Fibroblast of lung (primary cell): ENCODE data around the gene CPA5. TPM values are rescaled to one million over a fixed set of nuclear protein-coding genes. Genes with fewer than 3 reads are reported as not detected.

Experiments
- DNase-seq, 2 donors: peaks; one replicate each; pipeline versions ENCODE4 v3.0.0 to v3.0.0-alpha.2; 2010; ENCODE audit warnings: low read depth in 2 of 2
- H2AFZ ChIP-seq: 2 replicates; pipeline ENCODE4 v1.5.1; 2012; ENCODE audit warnings: low read length, control low read depth, inconsistent platforms
- H3K27ac ChIP-seq: 2 replicates; pipeline ENCODE4 v1.5.1; 2011; ENCODE audit warnings: low read length, control low read depth; ENCODE audit not compliant: insufficient read depth
- H3K27me3 ChIP-seq: 2 replicates; pipeline ENCODE4 v1.5.1; 2011; ENCODE audit warnings: mild to moderate bottlenecking, low read length; ENCODE audit not compliant: control insufficient read depth, insufficient read depth
- H3K36me3 ChIP-seq: 2 replicates; pipeline ENCODE4 v1.5.1; 2011; ENCODE audit warnings: low read length; ENCODE audit not compliant: control insufficient read depth, insufficient read depth
- H3K4me1 ChIP-seq: 2 replicates; pipeline ENCODE4 v1.5.1; 2011; ENCODE audit warnings: low read length; ENCODE audit not compliant: control insufficient read depth, insufficient read depth; ENCODE audit errors: extremely low read depth
- H3K4me2 ChIP-seq: 2 replicates; pipeline ENCODE4 v1.5.1; 2011; ENCODE audit warnings: low read length, control low read depth; ENCODE audit not compliant: insufficient read depth; ENCODE audit errors: extremely low read depth
- H3K4me3 ChIP-seq, 4 experiments: fragments of 200-600 bp in 1 of 4; sonication (generic) in 1 of 4; replicated peaks in 1 of 4; 2 replicates each; pipeline ENCODE4 v1.5.1; 2011 to 2016; ENCODE audit warnings: low read length in 4 of 4, low read depth in 3 of 4, mild to moderate bottlenecking in 3 of 4, control low read depth in 2 of 4, inconsistent platforms in 1 of 4, mixed read lengths in 1 of 4; ENCODE audit not compliant: insufficient read depth in 1 of 4; ENCODE audit errors: control extremely low read depth in 1 of 4
- H3K79me2 ChIP-seq: 2 replicates; pipeline ENCODE4 v1.5.1; 2012; ENCODE audit warnings: mild to moderate bottlenecking, low read length, inconsistent platforms; ENCODE audit not compliant: control insufficient read depth, insufficient read depth
- H3K9ac ChIP-seq: 2 replicates; pipeline ENCODE4 v1.5.1; 2011; ENCODE audit warnings: mild to moderate bottlenecking, low read length, control low read depth; ENCODE audit not compliant: insufficient read depth
- H3K9me3 ChIP-seq: 2 replicates; pipeline ENCODE4 v1.5.1; 2012; ENCODE audit warnings: low read depth, low read length; ENCODE audit not compliant: control insufficient read depth, insufficient read depth
- H4K20me1 ChIP-seq: 2 replicates; pipeline ENCODE4 v1.5.1; 2011; ENCODE audit warnings: low read length; ENCODE audit not compliant: control insufficient read depth, insufficient read depth; ENCODE audit errors: extremely low read depth
- CTCF ChIP-seq, 2 donors: IDR thresholded peaks in 1 of 2; conservative IDR thresholded peaks in 1 of 2; 1 replicate in 1 of 2; 2 replicates in 1 of 2; pipeline ENCODE4 v1.5.1; 2011 to 2012; ENCODE audit warnings: low read length in 2 of 2, control low read depth in 1 of 2, inconsistent platforms in 1 of 2, low read depth in 1 of 2, mild to moderate bottlenecking in 1 of 2
- EZH2 ChIP-seq: IDR thresholded peaks from 2 replicates; pipeline ENCODE4 v1.5.1; 2012; ENCODE audit warnings: low read length, control low read depth, mild to moderate bottlenecking; ENCODE audit errors: missing control alignments
- polyA plus RNA-seq, 2 donors: library from polyadenylated mRNA; depleted of rRNA in 1 of 2; stranded (reverse) in 1 of 2; unstranded in 1 of 2; fragments of >200 nt; gene quantifications; 2 replicates each; pipeline ENCODE4 v1.2.1, GENCODE V29; 2011 to 2012; ENCODE audit warnings: missing spikeins in 1 of 2
- total RNA-seq: library from RNA; depleted of rRNA; stranded (reverse); fragments of >200 nt; gene quantifications from 2 replicates; pipeline ENCODE4 v1.2.1, GENCODE V29; 2014

CPA5 gene
- total and polyA plus RNA-seq, 2 donors (not counting 1 experiment from before 2014, with no cell fraction given), result not detected

DNA sequence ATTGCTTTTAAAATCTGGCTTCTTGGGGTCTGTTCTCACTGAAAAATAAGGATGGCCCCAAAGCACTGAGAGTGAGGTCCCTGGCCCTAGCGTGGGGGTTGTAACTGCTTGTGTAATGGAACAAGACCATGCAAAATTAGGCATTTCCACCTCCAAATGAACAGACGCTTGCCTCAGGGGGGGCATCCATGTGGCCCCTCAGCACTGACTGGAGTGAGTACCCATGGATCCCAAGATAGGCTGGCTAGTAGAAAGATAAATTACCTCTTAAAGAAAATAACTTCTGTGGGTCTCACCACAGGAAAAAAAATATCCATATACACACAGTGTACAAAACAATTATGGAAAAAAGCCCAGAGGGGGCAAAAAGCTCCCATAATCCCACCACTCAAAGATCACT lies 20.5 kb downstream of the CPA5 start:
- Histone ChIP-seq H4K20me1 (no peaks in the 10 kb centered on the region), H3K4me2 (no peak overlapping the region), H3K4me3 (no peak overlapping the region), H3K4me1 (peaks cover 38% of the 10 kb centered on the region), H3K27ac (peak overlapping the region; percentile 30), H3K79me2 (no peaks in the 10 kb centered on the region), H3K9me3 (no peaks in the 10 kb centered on the region), H3K27me3 (no peaks in the 10 kb centered on the region), H3K36me3 (no peaks in the 10 kb centered on the region), H2AFZ (no peak overlapping the region), H3K9ac (no peak overlapping the region)
- TF ChIP-seq EZH2, result no peak
- TF ChIP-seq CTCF (conservative IDR thresholded peaks at IDR 0.05 in 1 of 2, IDR thresholded peaks at IDR 0.05 in 1 of 2; ENCODE audit: low read depth in 1 of 2, low read length in 2 of 2), result no peak
- peak in 1 of 2 donors; percentile 82 for DNase-seq

DNA sequence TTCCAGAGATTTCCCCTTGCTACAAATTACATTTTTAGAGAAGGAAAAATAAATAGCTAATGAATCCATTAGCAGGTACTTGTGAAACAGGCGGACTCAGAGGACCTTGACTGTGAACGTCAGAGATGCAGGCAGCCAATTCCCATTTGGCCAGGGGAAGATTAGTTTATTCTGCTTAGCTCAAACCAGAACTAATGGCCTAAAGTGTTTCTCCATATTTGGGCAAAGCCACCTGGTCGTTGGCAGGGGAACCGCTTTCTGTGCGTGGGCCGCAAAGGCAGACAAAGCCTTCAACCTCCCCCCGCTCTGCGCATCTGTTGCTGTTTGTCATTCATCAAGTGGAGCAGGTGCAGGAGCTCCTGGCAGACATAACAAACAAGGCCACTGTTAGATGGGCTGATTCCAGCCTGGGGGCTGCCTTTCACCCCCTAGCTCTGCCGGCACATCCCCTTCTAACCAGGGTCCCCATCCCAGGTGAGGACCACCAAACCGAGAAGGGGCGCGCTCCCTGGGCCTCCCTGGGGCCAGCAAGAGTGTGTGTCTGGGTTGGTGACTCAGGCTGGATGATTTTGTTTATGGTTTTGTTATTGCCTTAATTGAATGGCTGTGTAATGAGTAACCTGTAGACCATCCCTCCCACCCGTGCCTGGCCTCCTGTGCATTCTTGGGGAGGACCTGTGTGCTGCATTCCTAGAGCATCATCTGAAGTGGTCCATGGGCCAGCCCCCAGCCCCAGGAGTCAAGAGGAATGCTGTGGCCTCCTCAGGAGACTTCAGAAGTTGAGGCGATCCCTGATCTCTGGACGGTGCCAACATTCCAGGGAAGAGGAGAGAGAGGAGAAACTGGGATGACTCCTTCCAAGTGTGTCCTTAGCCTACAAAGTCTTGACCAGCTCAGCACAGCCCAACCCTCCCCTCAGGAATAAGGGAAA lies 21.2 kb downstream of the CPA5 start:
- Histone ChIP-seq H3K9me3 (no peaks in the 10 kb centered on the region), H3K36me3 (no peaks in the 10 kb centered on the region), H3K27ac (peak overlapping the region; percentile 54), H4K20me1 (no peaks in the 10 kb centered on the region), H3K4me2 (no peak overlapping the region), H3K9ac (no peak overlapping the region), H3K27me3 (no peaks in the 10 kb centered on the region), H3K4me3 (no peak overlapping the region), H2AFZ (no peak overlapping the region), H3K4me1 (peaks cover 40% of the 10 kb centered on the region), H3K79me2 (no peaks in the 10 kb centered on the region)
- DNase-seq, result peak; percentile 65 to 99
- no peak for TF ChIP-seq CTCF (conservative IDR thresholded peaks at IDR 0.05 in 1 of 2, IDR thresholded peaks at IDR 0.05 in 1 of 2; ENCODE audit: low read depth in 1 of 2, low read length in 2 of 2)
- TF ChIP-seq EZH2, result no peak

DNA sequence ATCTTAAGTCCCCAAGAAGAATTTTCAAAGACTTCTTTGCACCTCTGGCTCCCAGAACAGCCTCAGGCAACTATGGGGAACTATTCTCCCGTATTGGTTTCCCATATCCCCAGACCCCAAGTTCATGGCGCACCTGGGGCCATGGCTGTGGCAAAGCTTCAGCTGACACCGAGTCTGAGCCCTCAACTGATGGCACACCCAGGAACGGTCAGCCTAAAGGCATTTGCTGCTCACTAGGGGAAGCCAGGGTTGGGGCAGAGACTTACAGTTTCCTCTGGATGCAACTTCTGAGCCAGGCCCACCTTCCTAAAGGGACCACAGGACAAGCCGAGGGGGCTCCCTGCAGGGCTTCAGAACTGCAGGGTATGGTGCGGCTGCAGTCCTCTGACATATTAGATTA lies 21.9 kb downstream of the CPA5 start:
- H3K36me3 ChIP-seq, result no peaks in the 10 kb centered on the region
- no peaks in the 10 kb centered on the region for H3K9me3 ChIP-seq
- H3K4me2 ChIP-seq, result no peak overlapping the region
- H4K20me1 ChIP-seq, result no peaks in the 10 kb centered on the region
- no peak for TF ChIP-seq EZH2
- TF ChIP-seq CTCF (conservative IDR thresholded peaks at IDR 0.05 in 1 of 2, IDR thresholded peaks at IDR 0.05 in 1 of 2; ENCODE audit: low read depth in 1 of 2, low read length in 2 of 2), result no peak
- peak in 1 of 2 donors; percentile 43 for DNase-seq
- no peak overlapping the region for H3K4me3 ChIP-seq
- no peak overlapping the region for H2AFZ ChIP-seq
- H3K4me1 ChIP-seq, result peaks cover 43% of the 10 kb centered on the region
- H3K27ac ChIP-seq, result peak overlapping the region; percentile 54
- no peak overlapping the region for H3K9ac ChIP-seq
- H3K27me3 ChIP-seq, result no peaks in the 10 kb centered on the region
- H3K79me2 ChIP-seq, result no peaks in the 10 kb centered on the region
